Stimulated activated CD4-positive, alpha-beta T cell treated with anti-CD3 and anti-CD28 coated beads, Interleukin-4, amount 100 ng/mL, for 24 hours (primary cell): ENCODE data around the gene KDM3A.

Source experiments
- DNase-seq: peaks from one replicate; pipeline ENCODE4 v3.0.0-alpha.2; 2020

The KDM3A gene

DNA sequence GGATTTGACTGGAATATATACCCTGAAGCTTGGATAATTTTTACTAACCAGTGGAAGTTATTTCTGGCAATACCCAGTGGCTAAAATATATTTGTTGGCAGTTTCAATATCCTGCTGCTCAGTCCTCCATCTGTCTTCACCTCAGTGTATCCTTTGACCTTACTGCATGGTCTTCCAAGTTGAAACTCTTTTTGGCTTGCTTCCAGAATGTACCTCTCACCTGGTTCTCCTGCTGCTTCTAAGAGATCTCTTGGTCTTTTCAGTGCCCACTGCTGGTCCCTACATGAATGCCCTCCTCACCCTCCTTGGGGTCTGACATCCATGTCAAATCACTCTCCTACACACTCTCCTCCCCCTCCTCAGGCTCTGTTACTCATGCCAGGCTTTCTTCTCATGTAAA lies 4.8 kb upstream of the KDM3A start:
- DNase-seq = no peak

DNA sequence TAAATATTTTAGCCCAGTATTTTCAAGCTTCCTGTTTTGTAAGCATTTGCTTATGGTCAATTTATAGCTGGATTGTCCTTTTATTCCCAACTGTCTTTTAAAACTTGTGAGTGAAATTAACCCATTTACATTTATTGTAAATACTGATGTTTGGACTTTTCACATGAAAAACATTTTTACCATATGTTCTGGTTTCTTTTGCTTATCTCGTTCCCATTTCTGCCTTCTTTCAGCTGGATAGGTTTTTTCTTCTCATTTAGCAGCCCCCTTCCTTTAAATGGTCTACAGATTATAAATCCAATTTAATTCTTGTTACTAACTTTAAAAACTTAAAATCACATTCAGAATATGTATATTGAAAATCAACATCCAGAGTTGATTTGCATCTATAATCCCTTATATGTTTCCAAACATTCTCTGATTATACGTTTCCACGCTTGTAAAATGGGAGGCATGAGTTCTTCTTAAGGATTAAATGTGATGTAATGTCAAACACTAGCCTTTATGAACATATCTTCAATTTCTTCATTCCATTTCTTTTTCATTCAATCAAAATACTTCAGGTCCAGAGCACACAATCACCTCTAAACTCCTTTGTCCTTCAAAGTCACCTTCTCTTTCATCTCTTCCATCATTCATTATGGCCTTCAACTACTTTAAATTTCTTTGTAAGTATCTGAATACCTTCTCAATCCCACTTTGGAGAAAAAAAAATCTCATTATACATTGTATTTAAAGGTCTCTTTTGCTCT lies 1.1 kb upstream of the KDM3A start:
- no peak for DNase-seq

DNA sequence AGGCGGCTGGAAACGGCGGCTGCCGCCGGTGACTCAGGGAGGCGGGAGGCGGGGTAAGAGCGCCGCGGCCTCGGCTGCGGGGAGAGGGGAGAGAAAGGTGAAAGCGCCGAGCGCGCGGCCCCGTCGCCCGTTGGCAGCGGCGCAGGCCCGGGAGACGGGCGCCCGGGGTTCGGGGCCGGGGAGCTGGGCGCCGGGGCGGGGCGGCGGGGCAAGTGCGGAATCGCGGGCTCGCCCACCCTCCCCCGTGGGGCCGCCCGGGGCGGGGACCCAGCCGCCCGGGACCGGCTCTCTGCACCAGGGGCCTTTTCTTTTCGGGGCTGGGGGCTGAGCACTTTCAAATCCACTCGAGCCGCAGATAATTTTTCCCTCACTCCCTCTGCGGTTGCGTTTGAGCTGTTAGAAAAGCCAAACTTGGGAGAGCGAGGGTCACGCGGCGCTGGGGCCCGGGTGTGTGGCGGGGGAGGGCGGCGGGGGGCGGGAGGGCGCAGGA lies 266 bp downstream of the KDM3A start:
- DNase-seq = no peak

DNA sequence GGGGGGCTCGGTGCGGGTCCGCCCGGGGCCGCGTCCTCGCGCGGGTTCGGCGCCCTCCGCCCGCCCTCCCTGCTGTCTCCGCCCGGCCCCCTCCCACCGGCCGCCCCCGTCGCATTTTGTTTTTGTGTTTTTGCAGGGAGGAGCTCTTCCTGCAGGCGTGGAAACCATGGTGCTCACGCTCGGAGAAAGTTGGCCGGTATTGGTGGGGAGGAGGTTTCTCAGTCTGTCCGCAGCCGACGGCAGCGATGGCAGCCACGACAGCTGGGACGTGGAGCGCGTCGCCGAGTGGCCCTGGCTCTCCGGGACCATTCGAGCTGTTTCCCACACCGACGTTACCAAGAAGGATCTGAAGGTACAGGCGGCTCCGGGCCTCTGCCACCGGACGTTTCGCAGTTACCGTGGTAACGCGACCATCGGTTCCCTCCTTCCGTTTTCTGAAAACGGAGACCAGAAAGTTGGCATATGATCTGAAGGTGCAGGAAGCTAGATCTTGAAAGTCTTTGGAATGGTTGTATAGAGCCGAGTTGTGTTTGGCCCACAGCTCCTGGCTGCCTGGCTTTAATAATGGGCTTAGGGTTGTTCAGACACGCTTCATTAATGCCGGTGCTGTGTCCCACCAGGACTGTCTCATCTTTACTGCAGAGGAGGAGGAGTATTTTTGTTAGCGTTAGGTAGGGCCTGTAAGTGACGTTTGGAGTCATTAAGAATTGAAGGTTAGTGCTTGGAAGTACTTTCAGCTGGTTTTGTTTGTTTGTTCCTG lies 891 bp downstream of the KDM3A start:
- DNase-seq = peak; percentile 71

DNA sequence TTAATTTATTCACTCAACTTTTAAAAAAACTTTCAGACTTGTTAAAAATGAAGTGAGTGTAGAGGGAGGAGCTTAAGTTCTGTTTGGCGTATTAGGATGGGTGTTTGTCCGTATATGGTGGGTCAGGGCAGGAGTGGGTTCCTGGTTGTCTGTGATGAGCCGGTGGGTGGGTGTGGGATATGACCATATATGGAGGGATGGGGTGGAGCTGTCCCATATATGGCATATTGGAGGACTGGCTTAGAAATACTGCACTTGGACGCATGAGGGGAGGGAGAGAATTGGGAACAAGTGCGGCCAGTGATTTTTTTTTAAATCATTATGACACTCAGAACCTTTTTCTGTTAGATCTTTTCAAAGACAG lies 1.5 kb downstream of the KDM3A start:
- peak; percentile 83 for DNase-seq

DNA sequence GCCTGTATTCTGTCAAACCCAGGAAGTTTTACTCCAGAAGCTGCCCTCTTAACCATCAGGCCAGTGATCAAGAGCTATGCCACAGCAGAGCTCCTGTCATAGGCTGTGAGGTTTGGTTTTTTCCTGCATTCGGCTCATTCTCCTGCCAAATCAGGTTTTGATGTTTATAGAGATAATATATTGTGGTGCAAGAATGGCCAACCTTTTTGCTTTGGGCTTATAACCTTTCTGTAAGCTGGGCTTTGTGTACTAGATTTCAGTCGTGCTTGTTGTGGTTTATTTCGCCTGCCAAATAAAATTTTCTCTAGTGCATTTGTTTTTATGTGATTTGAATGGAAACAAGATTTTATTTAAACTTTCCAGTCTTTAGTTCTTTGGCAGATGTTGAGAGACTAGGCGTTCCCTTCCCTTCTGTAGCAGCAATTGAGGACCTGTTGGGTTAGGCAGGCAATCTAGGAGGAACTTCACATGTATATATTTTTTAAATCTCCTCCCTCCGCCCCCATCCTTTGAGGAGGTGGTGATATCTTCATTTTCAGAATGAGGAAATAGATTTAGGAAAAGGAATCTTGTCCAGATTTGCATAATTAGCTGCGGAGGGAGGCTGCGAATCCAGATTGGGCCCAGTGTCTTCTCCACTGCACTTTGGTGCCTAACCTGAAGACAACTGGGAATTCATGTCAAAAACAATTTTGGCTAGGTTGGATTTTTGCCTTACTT lies 2.6 kb downstream of the KDM3A start:
- DNase-seq = no peak

DNA sequence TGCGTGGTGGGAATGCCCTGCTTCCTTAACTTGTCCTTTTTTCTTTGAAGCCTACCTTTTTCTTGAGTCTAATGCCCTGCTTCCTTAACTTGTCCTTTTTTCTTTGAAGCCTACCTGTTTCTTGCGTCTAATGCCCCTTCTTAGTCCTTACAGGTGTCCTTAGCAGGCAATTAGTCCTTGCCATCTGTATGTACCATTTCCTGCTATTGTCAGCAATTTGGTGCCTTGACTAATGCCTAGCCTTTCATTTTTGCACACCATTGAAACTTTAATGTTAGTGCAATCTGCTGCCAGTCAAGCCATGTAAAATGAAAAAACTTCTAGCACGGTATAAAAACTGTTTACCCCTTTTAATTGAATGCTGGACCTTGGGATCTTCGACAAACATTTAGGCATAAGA lies 4.3 kb downstream of the KDM3A start:
- DNase-seq = no peak

DNA sequence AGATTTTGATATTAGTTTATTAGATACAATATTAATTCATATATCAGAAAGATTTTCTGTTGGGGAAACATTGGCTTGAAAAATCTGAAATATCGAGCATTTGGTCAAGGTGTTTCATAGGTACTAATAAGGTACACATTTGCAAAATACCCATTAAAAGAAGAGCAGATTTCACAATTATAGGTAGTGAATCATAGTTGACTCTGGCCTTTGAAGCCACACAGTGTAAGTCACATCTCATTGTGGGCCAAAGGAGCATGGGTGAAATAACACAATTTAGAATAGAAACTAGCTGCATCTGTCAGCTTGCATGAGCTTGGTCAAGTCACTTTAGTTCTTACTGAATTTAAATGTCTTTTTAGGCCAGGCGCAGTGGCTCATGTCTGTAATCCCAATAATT lies 4.9 kb downstream of the KDM3A start:
- no peak for DNase-seq

DNA sequence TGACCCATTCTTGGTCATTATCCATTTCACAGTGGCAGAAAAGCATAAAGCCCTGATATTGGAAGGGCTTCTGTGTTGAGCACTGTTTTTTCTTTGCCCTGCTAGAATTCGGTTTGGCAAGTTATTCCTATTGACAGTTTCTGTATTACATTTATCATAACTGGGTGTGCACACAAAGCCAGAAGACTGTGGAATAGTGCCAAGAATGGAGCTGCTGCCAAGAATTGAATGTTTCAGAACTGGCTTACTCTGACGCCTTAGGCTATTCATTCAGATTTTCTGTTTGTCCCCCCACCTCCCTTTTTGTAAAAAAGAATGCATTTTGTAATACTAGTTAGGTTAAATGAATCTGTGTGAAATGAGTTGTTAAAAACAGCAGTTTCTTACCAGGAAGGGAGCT lies 12.7 kb downstream of the KDM3A start:
- DNase-seq = no peak

DNA sequence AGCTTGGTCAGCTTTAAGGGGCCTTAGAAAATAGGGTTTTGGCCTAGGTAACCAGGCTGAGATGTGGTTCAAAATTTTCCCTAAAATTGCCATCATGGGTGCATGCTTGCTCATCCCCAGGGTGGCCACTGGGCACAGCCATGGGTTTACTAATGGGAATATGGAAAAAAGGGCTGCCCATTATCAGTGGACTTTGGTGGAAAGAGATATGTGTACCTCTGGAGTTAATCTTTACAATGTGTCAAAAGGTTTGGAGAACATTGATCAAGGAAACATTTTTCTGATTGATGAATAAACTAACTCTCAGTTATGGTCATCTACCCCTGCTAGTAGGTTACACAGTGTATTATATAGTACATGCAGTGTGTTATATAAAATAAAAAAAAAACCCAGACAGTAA lies 13.1 kb downstream of the KDM3A start:
- no peak for DNase-seq

DNA sequence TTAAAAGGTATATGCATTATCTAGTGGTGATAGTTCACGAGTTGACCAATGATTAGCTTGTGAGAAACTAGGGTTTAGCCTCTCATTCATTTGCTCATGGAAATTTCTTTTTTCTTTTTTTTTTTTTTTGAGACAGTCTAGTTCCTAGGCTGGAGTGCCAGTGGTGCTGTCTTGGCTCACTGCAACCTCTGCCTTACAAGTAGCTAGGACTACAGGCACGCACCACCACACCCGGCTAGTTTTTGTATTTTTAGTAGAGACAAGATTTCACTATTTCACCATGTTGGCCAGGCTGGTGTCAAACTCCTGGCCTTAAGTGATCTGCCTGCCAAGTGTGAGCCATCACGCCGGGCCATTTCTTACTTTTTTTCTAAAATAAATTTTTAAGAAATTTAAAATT lies 14.0 kb downstream of the KDM3A start:
- no peak for DNase-seq

DNA sequence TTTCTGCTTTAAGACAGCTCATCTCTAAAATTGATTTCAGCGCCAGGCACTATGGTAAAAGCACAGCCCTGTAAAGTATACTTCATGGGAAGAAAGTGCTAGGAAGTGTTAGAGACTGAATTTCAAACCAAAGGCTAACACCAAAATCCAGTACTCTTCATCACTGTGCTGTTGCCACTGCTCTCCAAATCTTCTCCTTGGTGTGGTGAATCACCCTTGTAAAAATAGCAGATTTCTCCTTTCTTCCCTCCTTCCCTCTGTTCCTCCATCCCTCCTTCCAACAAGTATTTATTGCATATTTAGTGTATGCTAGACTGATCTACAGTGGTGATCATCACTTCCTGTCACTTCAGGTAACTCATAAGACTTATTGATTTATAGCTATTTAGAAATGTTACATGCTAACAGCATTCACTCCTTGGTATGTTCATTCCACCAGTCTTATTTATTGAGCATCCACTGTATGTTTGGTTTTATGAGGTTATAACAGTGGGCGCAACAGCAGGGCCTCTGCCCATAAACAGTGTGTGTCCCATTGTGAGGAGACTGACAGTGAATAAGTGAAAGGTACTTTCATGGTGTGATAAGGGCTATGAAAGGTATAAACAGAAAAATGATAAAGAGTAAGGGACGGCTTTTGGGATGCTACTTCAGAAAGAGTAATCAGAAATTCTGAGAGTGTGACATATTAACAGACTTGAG lies 20.0 kb downstream of the KDM3A start:
- DNase-seq = no peak

DNA sequence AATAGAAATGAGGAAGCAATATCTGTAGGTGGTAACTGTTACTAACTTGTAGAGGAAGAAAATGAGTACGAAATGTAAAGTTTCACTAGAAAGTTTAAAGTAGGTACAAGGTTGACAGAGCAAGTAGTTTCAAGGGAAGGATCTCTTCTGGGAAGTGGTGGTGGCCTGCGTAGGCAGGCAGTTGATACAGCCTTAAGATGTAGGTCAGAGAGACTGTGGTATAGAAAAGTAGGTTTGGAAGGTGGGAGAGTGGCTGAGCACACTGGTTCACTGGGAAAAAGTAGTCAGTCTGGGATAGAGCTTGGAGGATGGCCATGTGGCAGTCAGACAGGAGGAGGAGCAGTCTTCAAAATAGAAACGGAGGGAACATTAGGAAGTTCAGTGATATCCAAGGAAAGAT lies 23.5 kb downstream of the KDM3A start:
- no peak for DNase-seq

DNA sequence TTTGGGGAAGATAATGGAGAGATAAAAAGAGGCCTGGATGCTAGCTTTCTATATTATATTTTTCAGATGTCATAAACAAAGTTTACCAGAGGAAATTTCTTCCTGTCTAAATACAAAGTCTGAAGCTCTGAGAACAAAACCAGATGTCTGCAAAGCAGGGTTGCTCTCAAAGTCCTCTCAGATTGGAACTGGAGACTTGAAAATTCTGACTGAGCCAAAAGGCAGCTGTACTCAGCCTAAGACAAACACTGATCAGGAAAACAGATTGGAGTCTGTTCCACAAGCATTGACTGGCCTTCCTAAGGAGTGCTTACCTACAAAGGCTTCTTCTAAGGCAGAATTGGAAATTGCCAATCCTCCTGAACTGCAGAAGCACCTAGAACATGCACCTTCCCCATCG lies 25.1 kb downstream of the KDM3A start:
- no peak for DNase-seq

DNA sequence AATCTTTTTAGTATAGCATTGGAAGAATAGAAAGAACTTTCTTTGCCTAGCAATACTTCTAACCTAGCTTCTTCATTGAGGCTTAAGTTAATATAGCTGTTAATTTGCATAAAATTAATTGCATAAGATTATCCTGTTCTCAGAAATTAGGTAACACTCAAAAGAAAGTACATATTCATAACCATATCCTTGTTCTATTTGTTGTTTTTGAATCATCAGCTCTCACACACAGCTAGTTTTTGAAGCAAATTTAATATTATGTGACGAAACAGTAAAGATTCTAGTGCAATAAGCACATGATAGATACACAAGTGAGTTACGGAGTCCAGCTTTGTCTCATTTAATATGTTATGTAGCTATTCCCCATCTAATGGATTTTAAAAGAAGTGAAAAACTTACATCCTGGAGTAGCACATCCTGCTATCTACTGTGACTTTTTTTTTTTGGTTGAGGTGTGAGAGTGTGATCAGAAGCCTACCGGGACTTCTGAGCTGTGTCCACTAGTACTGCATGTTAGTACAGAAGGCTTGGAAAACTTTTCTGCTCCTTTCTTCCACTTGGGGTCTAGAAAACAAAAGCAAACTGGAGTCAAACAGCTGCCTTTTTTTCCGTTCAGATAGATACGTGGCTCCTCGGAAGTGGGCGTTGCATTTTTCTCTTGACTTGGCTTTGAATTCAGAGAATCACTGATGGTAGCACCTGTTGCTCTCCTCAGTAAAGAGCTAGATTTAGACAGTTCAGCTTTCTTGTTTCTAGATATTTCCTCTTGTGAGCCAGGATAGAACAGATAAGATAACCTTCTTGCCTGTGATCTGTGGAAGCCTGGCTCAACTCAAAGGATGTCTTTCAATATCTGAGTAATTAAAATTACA lies 27.2 kb downstream of the KDM3A start:
- peak; percentile 22 for DNase-seq

DNA sequence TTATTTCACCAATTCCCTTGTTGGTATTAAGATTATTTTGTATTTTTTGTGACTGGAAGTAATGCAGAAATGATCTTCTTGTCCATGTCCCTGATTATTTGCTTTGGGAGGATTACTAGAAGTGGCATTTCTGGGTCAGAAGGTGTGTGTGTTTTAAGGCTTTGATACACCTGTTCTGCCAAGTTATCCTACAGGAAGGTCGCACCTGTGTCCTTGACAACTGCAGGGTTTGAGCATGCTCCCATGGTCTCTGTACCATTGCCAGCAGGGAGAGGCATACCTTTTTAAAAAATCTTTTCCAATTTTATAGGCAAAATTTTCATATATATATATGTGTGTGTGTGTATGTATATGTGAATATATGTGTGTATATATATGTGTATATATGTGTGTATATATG lies 29.7 kb downstream of the KDM3A start:
- DNase-seq = no peak

DNA sequence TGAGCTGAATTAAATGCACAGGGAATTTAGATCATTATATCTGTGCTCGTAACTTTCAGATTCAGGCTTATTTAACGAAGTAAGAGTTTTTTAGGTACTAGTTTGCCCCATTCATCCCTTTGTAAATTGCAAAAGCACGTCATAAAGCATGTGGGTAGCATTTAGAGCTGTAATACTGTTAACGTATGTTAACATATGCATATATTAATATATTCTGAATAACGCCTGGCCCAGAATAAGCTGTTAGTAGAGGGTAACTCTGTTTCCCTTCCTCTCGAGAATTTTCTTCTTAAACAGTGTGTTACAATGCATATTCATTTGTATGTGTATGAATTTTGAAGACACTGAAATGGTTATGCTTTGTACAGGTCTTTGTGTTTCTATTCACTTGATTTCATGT lies 30.5 kb downstream of the KDM3A start:
- DNase-seq = no peak

DNA sequence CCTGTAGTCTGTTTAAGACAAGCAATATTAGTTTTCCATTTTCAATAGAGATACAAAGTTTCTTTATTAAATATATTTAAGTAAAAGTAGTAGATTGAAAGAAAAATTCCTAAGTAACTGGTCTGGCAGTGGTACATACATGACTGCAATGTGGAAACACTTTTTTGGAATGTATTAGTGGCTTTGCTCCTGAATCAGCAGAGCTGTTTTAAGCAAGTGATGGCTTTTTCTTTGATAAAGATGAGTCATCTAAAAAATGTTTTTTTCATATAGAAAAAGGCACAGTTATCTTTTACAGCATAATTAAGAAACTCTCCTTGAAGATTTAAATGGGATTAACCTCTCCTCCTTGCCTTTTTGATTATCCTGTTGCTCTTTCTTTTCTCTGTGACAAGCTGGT lies 34.9 kb downstream of the KDM3A start:
- DNase-seq = no peak

DNA sequence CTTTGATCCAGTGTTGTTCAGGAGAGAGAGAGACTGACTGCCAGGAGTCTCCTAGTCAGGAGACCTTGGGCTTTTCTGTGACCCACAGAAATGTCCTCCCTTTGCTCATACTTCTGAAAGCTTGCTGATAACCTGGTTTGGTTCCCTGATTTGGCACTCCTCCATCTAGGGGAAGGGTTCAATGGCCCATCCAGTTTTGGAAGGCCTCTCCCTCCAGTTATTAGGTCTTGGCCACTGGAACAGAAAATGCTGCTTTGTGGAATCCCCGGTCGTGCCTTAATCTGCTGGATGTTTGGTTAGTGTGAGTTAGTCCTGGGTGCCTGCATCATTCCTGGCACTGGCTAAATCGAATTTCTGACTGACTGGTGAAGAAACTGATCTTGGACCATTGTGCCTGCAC lies 35.7 kb downstream of the KDM3A start:
- DNase-seq = no peak

DNA sequence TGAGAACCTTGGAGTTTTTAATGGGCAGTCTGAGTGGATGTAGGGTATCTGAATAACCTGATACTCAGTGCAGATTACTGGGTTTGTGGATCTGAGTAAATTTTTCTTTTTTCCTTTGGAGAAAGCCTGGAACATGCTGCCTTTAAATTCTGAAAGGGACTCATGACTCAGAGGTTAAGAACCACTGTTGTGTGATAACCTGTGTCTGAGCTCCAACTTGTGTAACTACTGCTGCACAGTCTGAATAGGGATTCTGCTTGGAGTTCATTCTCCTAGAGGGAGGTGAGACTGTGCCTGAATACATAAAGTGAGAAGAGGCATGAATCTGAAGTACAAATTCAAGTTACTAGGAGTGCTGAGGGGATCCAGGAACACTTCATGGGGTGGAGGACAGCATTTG lies 36.2 kb downstream of the KDM3A start:
- DNase-seq = no peak

DNA sequence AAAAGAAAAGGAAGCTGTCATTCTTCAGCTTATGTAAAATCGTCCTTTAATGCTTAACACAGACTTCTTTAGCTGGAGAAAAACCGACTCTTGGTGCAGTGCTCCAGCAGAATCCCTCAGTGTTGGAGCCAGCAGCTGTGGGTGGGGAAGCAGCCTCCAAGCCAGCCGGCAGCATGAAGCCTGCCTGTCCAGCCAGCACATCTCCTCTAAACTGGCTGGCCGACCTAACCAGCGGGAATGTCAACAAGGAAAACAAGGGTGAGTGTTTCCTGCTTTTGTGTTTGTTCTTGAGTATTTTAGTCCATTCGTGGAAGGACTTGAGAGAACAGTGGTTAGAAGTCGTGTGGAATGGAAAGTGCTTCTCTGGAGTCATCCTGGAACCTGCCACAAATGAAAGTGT lies 38.9 kb downstream of the KDM3A start:
- DNase-seq = no peak

DNA sequence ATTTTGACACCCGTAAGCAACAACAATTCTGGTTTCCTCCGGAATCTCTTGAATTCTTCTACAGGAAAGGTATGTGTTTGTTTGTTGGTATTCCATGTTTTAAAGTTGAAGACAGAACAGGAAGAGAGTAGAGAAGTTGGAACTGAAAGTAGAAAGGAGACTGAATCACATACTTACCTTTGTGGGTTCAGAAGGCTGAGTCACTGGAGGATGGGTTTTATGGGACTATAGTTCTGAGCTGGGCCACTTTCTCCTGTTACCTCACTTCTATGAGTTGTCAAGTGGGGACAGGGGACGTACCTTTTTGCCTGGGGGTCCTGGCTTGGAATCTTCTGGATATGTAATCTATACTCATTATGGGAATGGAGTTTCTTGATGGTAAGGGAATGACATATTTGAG lies 40.9 kb downstream of the KDM3A start:
- peak; percentile 23 for DNase-seq
